Natural killer cell (primary cell): ENCODE results near the gene FRMPD2. TPM values are rescaled to one million over a fixed set of nuclear protein-coding genes. Genes with fewer than 3 reads are reported as not detected.

ENCODE experiments used
- ATAC-seq, 3 donors: fragments of 150-1000 bp in 2 of 3; fragments of 200-7000 bp in 1 of 3; cut with Tn5 transposase; 1 replicate in 1 of 3; 2 replicates in 2 of 3; pipeline ENCODE4 v1.10.0; 2021; ENCODE audit warnings: mild to moderate bottlenecking in 2 of 3, moderate library complexity in 2 of 3
- DNase-seq, 2 donors: peaks; one replicate each; pipeline versions ENCODE4 v3.0.0 to v3.0.0-alpha.2; 2013 to 2021; ENCODE audit warnings: mixed read lengths in 1 of 2
- H3K27ac ChIP-seq: one replicate; pipeline ENCODE4 v1.5.1; 2013; ENCODE audit warnings: mild to moderate bottlenecking, low read length
- H3K27me3 ChIP-seq: one replicate; pipeline ENCODE4 v1.6.1; 2013; ENCODE audit warnings: low read length; ENCODE audit not compliant: control insufficient read depth, insufficient read depth
- H3K36me3 ChIP-seq: one replicate; pipeline ENCODE4 v1.6.1; 2013; ENCODE audit warnings: low read length; ENCODE audit not compliant: control insufficient read depth, insufficient read depth
- H3K4me1 ChIP-seq: one replicate; pipeline ENCODE4 v1.6.1; 2013; ENCODE audit warnings: low read length; ENCODE audit not compliant: control insufficient read depth, insufficient read depth
- H3K4me3 ChIP-seq: one replicate; pipeline ENCODE4 v1.5.1; 2013; ENCODE audit warnings: low read length
- H3K9me3 ChIP-seq: one replicate; pipeline ENCODE4 v1.6.1; 2013; ENCODE audit warnings: low read length; ENCODE audit not compliant: control insufficient read depth, insufficient read depth
- H3K27ac Mint-ChIP-seq, 2 donors: one replicate each; pipeline ENCODE4 v1.8.0; 2022; ENCODE audit warnings: mild to moderate bottlenecking in 2 of 2, mixed read lengths in 2 of 2, moderate library complexity in 1 of 2
- H3K27me3 Mint-ChIP-seq, 2 donors: one replicate each; pipeline ENCODE4 v1.8.0; 2022; ENCODE audit warnings: low read depth in 2 of 2, mixed read lengths in 2 of 2
- H3K36me3 Mint-ChIP-seq: one replicate; pipeline ENCODE4 v1.8.0; 2022; ENCODE audit warnings: mixed read lengths
- H3K4me1 Mint-ChIP-seq, 2 donors: one replicate each; pipeline ENCODE4 v1.8.0; 2022; ENCODE audit warnings: mixed read lengths in 2 of 2
- H3K4me3 Mint-ChIP-seq: one replicate; pipeline ENCODE4 v1.8.0; 2022; ENCODE audit warnings: mild to moderate bottlenecking, moderate library complexity, mixed read lengths
- H3K9me3 Mint-ChIP-seq, 2 donors: one replicate each; pipeline ENCODE4 v1.8.0; 2022; ENCODE audit warnings: mixed read lengths in 2 of 2
- CTCF ChIP-seq: fragments of 200-600 bp; IDR thresholded peaks from one replicate; pipeline ENCODE4 v1.8.0; 2022; ENCODE audit warnings: antibody characterized with exemption
- WGBS: methylation state at CpG from one replicate; pipeline ENCODE4 v1.1.7; 2013; ENCODE audit warnings: missing lambda C conversion rate; ENCODE audit not compliant: insufficient coverage; 5-methylcytosine and 5-hydroxymethylcytosine counted together
- intact Hi-C: fragments of 100-400 bp; cut with micrococcal nuclease; formaldehyde crosslinking; loops from one replicate; pipeline ENCODE4 v1.14.2; 2022
- total RNA-seq, 4 donors: library from RNA; stranded (reverse); fragments of 120-200 nt in 1 of 4; gene quantifications; one replicate each; pipeline versions ENCODE4 v1.2.3 to v1.2.4, GENCODE V29; 2013 to 2022

The FRMPD2 gene
- total RNA-seq, 3 donors from 2014 or later (not counting 1 experiment from before 2014, with no cell fraction given): 0.20 TPM; not detected in 2

- Histone ChIP-seq H3K27ac (no peak overlapping the region), H3K36me3 (no peaks in the 10 kb centered on the region), H3K4me3 (no peak overlapping the region), H3K9me3 (no peaks in the 10 kb centered on the region), H3K4me1 (no peaks in the 10 kb centered on the region), H3K27me3 (no peaks in the 10 kb centered on the region)
- peaks cover 0 to 9% of the 10 kb centered on the region in 2 donors for H3K27me3 Mint-ChIP-seq
- H3K4me1 Mint-ChIP-seq: peaks cover 0 to 5% of the 10 kb centered on the region in 2 donors
- 76% methylated on average over 1 of the region's 1 CpG for WGBS
- TF ChIP-seq CTCF: no peak
- no peak overlapping the region for H3K4me3 Mint-ChIP-seq
- intact Hi-C loops: no loop called here
- no peak overlapping the region for H3K27ac Mint-ChIP-seq
- no peaks in the 10 kb centered on the region for H3K36me3 Mint-ChIP-seq
- DNase-seq (no peak), ATAC-seq (no peak)
- no peaks in the 10 kb centered on the region for H3K9me3 Mint-ChIP-seq
Measured at GRCh38 chr10:48194830-48195229, 79.7 kb downstream of the FRMPD2 start.

GRCh38 chr10:48193556-48193955 lies 80.9 kb downstream of the FRMPD2 start:
- Mint-ChIP-seq H3K4me3 (no peak overlapping the region), H3K27me3 (peaks cover 0 to 7% of the 10 kb centered on the region in 2 donors), H3K36me3 (no peaks in the 10 kb centered on the region), H3K9me3 (no peaks in the 10 kb centered on the region), H3K4me1 (no peaks in the 10 kb centered on the region), H3K27ac (no peak overlapping the region)
- H3K36me3 ChIP-seq: no peaks in the 10 kb centered on the region
- H3K4me1 ChIP-seq: no peaks in the 10 kb centered on the region
- no peak overlapping the region for H3K27ac ChIP-seq
- TF ChIP-seq CTCF: no peak
- no peaks in the 10 kb centered on the region for H3K9me3 ChIP-seq
- no peak for DNase-seq
- intact Hi-C loops: no loop called here
- no peak overlapping the region for H3K4me3 ChIP-seq
- no peaks in the 10 kb centered on the region for H3K27me3 ChIP-seq
- ATAC-seq: no peak
- 96% methylated on average over 2 of the region's 2 CpGs for WGBS

GRCh38 chr10:48192881-48193450 lies 81.5 kb downstream of the FRMPD2 start:
- no peak overlapping the region for H3K4me3 Mint-ChIP-seq
- Histone ChIP-seq H3K4me1 (no peaks in the 10 kb centered on the region), H3K27ac (no peak overlapping the region), H3K4me3 (no peak overlapping the region), H3K36me3 (no peaks in the 10 kb centered on the region), H3K27me3 (no peaks in the 10 kb centered on the region), H3K9me3 (no peaks in the 10 kb centered on the region)
- no peak for TF ChIP-seq CTCF
- intact Hi-C loops: no loop called here
- H3K4me1 Mint-ChIP-seq: no peaks in the 10 kb centered on the region
- ATAC-seq (no peak), DNase-seq (no peak)
- no peaks in the 10 kb centered on the region for H3K9me3 Mint-ChIP-seq
- 87% methylated on average over 9 of the region's 9 CpGs for WGBS
- H3K27me3 Mint-ChIP-seq: peaks cover 0 to 7% of the 10 kb centered on the region in 2 donors
- no peaks in the 10 kb centered on the region for H3K36me3 Mint-ChIP-seq
- no peak overlapping the region for H3K27ac Mint-ChIP-seq
